Head of caudate nucleus (tissue), 42 donors: ENCODE data around the gene HYAL3.

Experiments
- DNase-seq, 42 donors: peaks; one replicate each; pipeline versions ENCODE4 v3.0.0 to v3.0.0-alpha.2; 2020 to 2021; ENCODE audit warnings: mixed read lengths in 7 of 42
- intact Hi-C: fragments of 100-400 bp; cut with DNase I; formaldehyde crosslinking; loops from one replicate; pipeline ENCODE4 v1.15.0; 2022

Gene HYAL3

GRCh38 chr3:50278123-50278879, 20.9 kb downstream of the HYAL3 start:
- intact Hi-C loops: loop anchor here (5.0 to 10.0 kb wide), 3 partner anchors 46 to 164 kb away; partner anchors contain the start of genes GNAT1, HYAL2 and TUSC2

GRCh38 chr3:50276762-50277101, 22.5 kb downstream of the HYAL3 start:
- intact Hi-C loops: loop anchor here (5.0 to 10.0 kb wide), 3 partner anchors 48 to 162 kb away; partner anchors contain the start of genes GNAT1, HYAL2 and TUSC2
- peak in 1 of 42 donors; percentile 14 for DNase-seq

More at GRCh38 chr3:50278123-50278879, 20.9 kb downstream of the HYAL3 start:
- peak in 12 of 42 donors; percentile 28 to 80 (median 60) for DNase-seq

- intact Hi-C loops: loop anchor here (5.0 to 10.0 kb wide), 3 partner anchors 49 to 161 kb away; partner anchors contain the start of genes GNAT1, HYAL2 and TUSC2
- DNase-seq: peak in 2 of 42 donors; percentile 13 to 19
Observed at GRCh38 chr3:50275996-50276761, 23.0 kb downstream of the HYAL3 start.

GRCh38 chr3:50275141-50275995, 23.8 kb downstream of the HYAL3 start:
- peak in 2 of 42 donors; percentile 14 to 17 for DNase-seq
- intact Hi-C loops: loop anchor here (5.0 to 10.0 kb wide), 3 partner anchors 49 to 161 kb away; partner anchors contain the start of genes GNAT1, HYAL2 and TUSC2

- DNase-seq: peak in 34 of 42 donors; percentile 42 to 85 (median 67)
- intact Hi-C loops: loop anchor here (5.0 to 10.0 kb wide), 3 partner anchors 50 to 160 kb away; partner anchors contain the start of genes GNAT1, HYAL2 and TUSC2
Observed at GRCh38 chr3:50274371-50275104, 24.7 kb downstream of the HYAL3 start.

- peak in 1 of 42 donors; percentile 17 for DNase-seq
- intact Hi-C loops: loop anchor here (2.0 to 10.0 kb wide), 3 partner anchors 47 to 159 kb away; partner anchors contain the start of genes HYAL2 and TUSC2
Observed at GRCh38 chr3:50273689-50274065, 25.5 kb downstream of the HYAL3 start.

GRCh38 chr3:50272911-50273688, 26.1 kb downstream of the HYAL3 start:
- peak; percentile 77 to 97 (median 90) for DNase-seq
- intact Hi-C loops: loop anchor here (2.0 to 10.0 kb wide), 3 partner anchors 46 to 158 kb away; partner anchors contain the start of genes HYAL2 and TUSC2

GRCh38 chr3:50272538-50272910, 26.7 kb downstream of the HYAL3 start:
- DNase-seq: peak in 1 of 42 donors; percentile 14
- intact Hi-C loops: loop anchor here (2.0 to 10.0 kb wide), 3 partner anchors 46 to 158 kb away; partner anchors contain the start of genes HYAL2 and TUSC2

- intact Hi-C loops: loop anchor here (10.0 kb wide), 2 partner anchors 53 to 157 kb away; partner anchors contain the start of genes HYAL2 and TUSC2
- no peak for DNase-seq
Observed at GRCh38 chr3:50271314-50271936, 27.8 kb downstream of the HYAL3 start.

- DNase-seq: peak in 19 of 42 donors; percentile 38 to 81 (median 55)
- intact Hi-C loops: loop anchor here (10.0 kb wide), 2 partner anchors 54 to 156 kb away; partner anchors contain the start of genes HYAL2 and TUSC2
Observed at GRCh38 chr3:50270422-50271224, 28.6 kb downstream of the HYAL3 start.

- intact Hi-C loops: loop anchor here (10.0 kb wide), 2 partner anchors 55 to 155 kb away; partner anchors contain the start of genes HYAL2 and TUSC2
- peak in 1 of 42 donors; percentile 17 for DNase-seq
Observed at GRCh38 chr3:50269977-50270413, 29.2 kb downstream of the HYAL3 start.

- no peak for DNase-seq
- intact Hi-C loops: no loop called here
Observed at GRCh38 chr3:50269460-50269859, 29.7 kb downstream of the HYAL3 start.

GRCh38 chr3:50268703-50269451, 30.3 kb downstream of the HYAL3 start, which contains the start of gene SEMA3B:
Gene SEMA3B, plus strand, starts transcription at chr3:50269147. Its CDS starts 94 bp downstream, at chr3:50269241.
- peak in 34 of 42 donors; percentile 42 to 84 (median 66) for DNase-seq
- intact Hi-C loops: no loop called here

GRCh38 chr3:50268276-50268675, 30.9 kb downstream of the HYAL3 start:
- DNase-seq: no peak
- intact Hi-C loops: no loop called here
